Measurements from ENCODE around the gene GREB1L. TPM values are rescaled to one million over a fixed set of nuclear protein-coding genes. Genes with fewer than 3 reads are reported as not detected.

Gene GREB1L
- total RNA-seq, 2 donors from 2014 or later: 3.1 to 3.9 TPM

GRCh38 chr18:21215490-21215889 is 26.5 kb upstream of the GREB1L start:
- no peak overlapping the region for H3K4me3 Mint-ChIP-seq
- H3K9ac ChIP-seq (ENCODE audit: extremely low read depth, low read length, poor library complexity, severe bottlenecking): no peak overlapping the region
- H3K9me3 ChIP-seq (ENCODE audit: control insufficient read depth, low read length): no peaks in the 10 kb centered on the region
- H3K4me1 ChIP-seq (ENCODE audit: control insufficient read depth, insufficient read depth, low read length): peaks cover 8% of the 10 kb centered on the region
- H3K9me3 Mint-ChIP-seq: no peaks in the 10 kb centered on the region
- no peaks in the 10 kb centered on the region for H3K36me3 Mint-ChIP-seq (ENCODE audit: low read depth)
- 83 to 100% methylated on average over 1 to 6 of the region's 6 CpGs for WGBS, 2 experiments (ENCODE audit: insufficient coverage in 1 of 2, insufficient read length in 1 of 2)
- TF ChIP-seq CTCF (conservative IDR thresholded peaks at IDR 0.05): no peak
- no peak overlapping the region for H3K27ac ChIP-seq (ENCODE audit: low read depth, low read length)
- no peak overlapping the region for H3K27ac Mint-ChIP-seq
- no peaks in the 10 kb centered on the region for H3K36me3 ChIP-seq (ENCODE audit: control insufficient read depth, insufficient read depth, low read length)
- H3K4me1 Mint-ChIP-seq: peaks cover 6% of the 10 kb centered on the region
- peaks cover 95% of the 10 kb centered on the region for H3K27me3 Mint-ChIP-seq (ENCODE audit: insufficient read depth)
- H3K27me3 ChIP-seq (ENCODE audit: control insufficient read depth, insufficient read depth, low read length, poor library complexity, severe bottlenecking): peaks cover 79% of the 10 kb centered on the region
- no peak for DNase-seq
- H3K4me3 ChIP-seq (ENCODE audit: low read length): no peak overlapping the region

GRCh38 chr18:21218862-21219261 is 23.2 kb upstream of the GREB1L start:
- H3K4me3 Mint-ChIP-seq: no peak overlapping the region
- H3K27me3 Mint-ChIP-seq (ENCODE audit: insufficient read depth): peaks cover 94% of the 10 kb centered on the region
- Histone ChIP-seq H3K36me3 (ENCODE audit: control insufficient read depth, insufficient read depth, low read length) (no peaks in the 10 kb centered on the region), H3K9me3 (ENCODE audit: control insufficient read depth, low read length) (no peaks in the 10 kb centered on the region), H3K27me3 (ENCODE audit: control insufficient read depth, insufficient read depth, low read length, poor library complexity, severe bottlenecking) (peaks cover 86% of the 10 kb centered on the region), H3K27ac (ENCODE audit: low read depth, low read length) (no peak overlapping the region), H3K4me3 (ENCODE audit: low read length) (peak overlapping the region; percentile 50), H3K4me1 (ENCODE audit: control insufficient read depth, insufficient read depth, low read length) (peaks cover 8% of the 10 kb centered on the region), H3K9ac (ENCODE audit: extremely low read depth, low read length, poor library complexity, severe bottlenecking) (no peak overlapping the region)
- WGBS, 2 experiments (ENCODE audit: insufficient coverage in 1 of 2, insufficient read length in 1 of 2): 27 to 83% methylated on average over 1 to 3 of the region's 3 CpGs
- H3K27ac Mint-ChIP-seq: no peak overlapping the region
- DNase-seq: peak; percentile 73
- no peaks in the 10 kb centered on the region for H3K36me3 Mint-ChIP-seq (ENCODE audit: low read depth)
- peaks cover 6% of the 10 kb centered on the region for H3K4me1 Mint-ChIP-seq
- H3K9me3 Mint-ChIP-seq: no peaks in the 10 kb centered on the region
- no peak for TF ChIP-seq CTCF (conservative IDR thresholded peaks at IDR 0.05)

GRCh38 chr18:21230436-21230835 is 11.6 kb upstream of the GREB1L start:
- Mint-ChIP-seq H3K9me3 (no peaks in the 10 kb centered on the region), H3K27ac (no peak overlapping the region), H3K4me1 (no peaks in the 10 kb centered on the region), H3K4me3 (no peak overlapping the region), H3K27me3 (ENCODE audit: insufficient read depth) (peaks cover 94% of the 10 kb centered on the region), H3K36me3 (ENCODE audit: low read depth) (no peaks in the 10 kb centered on the region)
- no peak overlapping the region for H3K4me3 ChIP-seq (ENCODE audit: low read length)
- no peak overlapping the region for H3K9ac ChIP-seq (ENCODE audit: extremely low read depth, low read length, poor library complexity, severe bottlenecking)
- no peaks in the 10 kb centered on the region for H3K36me3 ChIP-seq (ENCODE audit: control insufficient read depth, insufficient read depth, low read length)
- no peaks in the 10 kb centered on the region for H3K4me1 ChIP-seq (ENCODE audit: control insufficient read depth, insufficient read depth, low read length)
- no peak overlapping the region for H3K27ac ChIP-seq (ENCODE audit: low read depth, low read length)
- no peak for TF ChIP-seq CTCF (conservative IDR thresholded peaks at IDR 0.05)
- WGBS, 2 experiments (ENCODE audit: insufficient coverage in 1 of 2, insufficient read length in 1 of 2): 82 to 90% methylated on average over 5 to 6 of the region's 6 CpGs
- no peaks in the 10 kb centered on the region for H3K9me3 ChIP-seq (ENCODE audit: control insufficient read depth, low read length)
- DNase-seq: no peak
- peaks cover 32% of the 10 kb centered on the region for H3K27me3 ChIP-seq (ENCODE audit: control insufficient read depth, insufficient read depth, low read length, poor library complexity, severe bottlenecking)
